NCI-H2227 (cell line): ENCODE measurements around the gene C1QTNF8.
A peak's percentile ranks its signal among the peaks of the same experiment; 100 is the strongest.

Experiments used
- DNase-seq: peaks from one replicate; lab custom pipeline; 2025; ENCODE audit not compliant: unreplicated experiment; lab: John Stamatoyannopoulos, UW

The C1QTNF8 gene

GRCh38 chr16:1096169-1097082, at the start of gene C1QTNF8:
C1QTNF8 (minus strand) TSS chr16:1096244; CDS start chr16:1094922, 1,322 bp downstream.
- DNase-seq: no peak

GRCh38 chr16:1145383-1146100, 49.5 kb upstream of the C1QTNF8 start:
- DNase-seq: no peak

GRCh38 chr16:1144476-1145382, 48.7 kb upstream of the C1QTNF8 start:
- DNase-seq: no peak

GRCh38 chr16:1143761-1144450, 47.9 kb upstream of the C1QTNF8 start:
- no peak for DNase-seq

GRCh38 chr16:1142911-1143310, 46.9 kb upstream of the C1QTNF8 start:
- no peak for DNase-seq

- no peak for DNase-seq
These were observed 45.7 kb upstream of the C1QTNF8 start for GRCh38 chr16:1141716-1142115.

- peak; percentile 43 for DNase-seq
These were observed 45.1 kb upstream of the C1QTNF8 start for GRCh38 chr16:1141191-1141590.

- no peak for DNase-seq
These were observed 44.6 kb upstream of the C1QTNF8 start for GRCh38 chr16:1140582-1141162.

GRCh38 chr16:1137604-1138003, 41.6 kb upstream of the C1QTNF8 start:
- no peak for DNase-seq

GRCh38 chr16:1135459-1135825, 39.4 kb upstream of the C1QTNF8 start:
- no peak for DNase-seq

GRCh38 chr16:1134776-1135458, 38.9 kb upstream of the C1QTNF8 start:
- DNase-seq: no peak

GRCh38 chr16:1133810-1134520, 37.9 kb upstream of the C1QTNF8 start:
- DNase-seq: no peak

GRCh38 chr16:1133271-1133670, 37.2 kb upstream of the C1QTNF8 start:
- no peak for DNase-seq

GRCh38 chr16:1132431-1132830, 36.4 kb upstream of the C1QTNF8 start:
- DNase-seq: no peak

GRCh38 chr16:1131378-1131994, 35.4 kb upstream of the C1QTNF8 start:
- no peak for DNase-seq

GRCh38 chr16:1130382-1130781, 34.3 kb upstream of the C1QTNF8 start:
- DNase-seq: no peak

- no peak for DNase-seq
These were observed 33.3 kb upstream of the C1QTNF8 start for GRCh38 chr16:1129106-1129960.
